ENCODE data around the gene MAP3K12. TPM values are rescaled to one million over a fixed set of nuclear protein-coding genes. Genes with fewer than 3 reads are reported as not detected.
"Not testable (repeated sequence)": the region's sequence is repeated elsewhere in the genome, so short reads cannot be mapped to it uniquely, and the experiment has no call there.

The MAP3K12 gene
- total RNA-seq, 1 donor from 2014 or later = 11.9 TPM

DNA sequence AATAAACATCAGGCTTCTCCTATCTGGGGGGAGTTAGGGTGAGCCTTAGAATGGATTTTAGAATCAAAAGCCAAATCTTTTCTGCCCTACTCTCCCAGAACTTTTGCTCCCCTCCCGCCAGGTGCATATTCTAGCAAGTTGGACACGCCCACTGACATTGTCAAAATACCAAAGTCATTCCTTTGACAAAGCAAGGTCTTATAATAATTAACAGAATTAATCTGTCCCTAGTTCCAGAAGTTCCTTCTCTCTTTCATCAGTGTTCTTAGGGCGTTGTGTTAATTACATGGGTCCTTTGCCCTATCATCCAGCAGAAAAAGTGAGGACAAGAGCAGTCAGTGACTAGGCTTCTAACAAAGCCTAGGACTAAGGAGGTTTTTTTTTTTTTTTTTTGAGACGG is 55.3 kb downstream of the MAP3K12 start:
- peaks cover 20% of the 10 kb centered on the region for H3K4me1 Mint-ChIP-seq (ENCODE audit: low read depth)
- peaks cover 11% of the 10 kb centered on the region for H3K36me3 Mint-ChIP-seq (ENCODE audit: insufficient read depth)
- H3K4me3 Mint-ChIP-seq (ENCODE audit: low read depth) = peak overlapping the region; percentile 57
- TF ChIP-seq, protein P1, sequence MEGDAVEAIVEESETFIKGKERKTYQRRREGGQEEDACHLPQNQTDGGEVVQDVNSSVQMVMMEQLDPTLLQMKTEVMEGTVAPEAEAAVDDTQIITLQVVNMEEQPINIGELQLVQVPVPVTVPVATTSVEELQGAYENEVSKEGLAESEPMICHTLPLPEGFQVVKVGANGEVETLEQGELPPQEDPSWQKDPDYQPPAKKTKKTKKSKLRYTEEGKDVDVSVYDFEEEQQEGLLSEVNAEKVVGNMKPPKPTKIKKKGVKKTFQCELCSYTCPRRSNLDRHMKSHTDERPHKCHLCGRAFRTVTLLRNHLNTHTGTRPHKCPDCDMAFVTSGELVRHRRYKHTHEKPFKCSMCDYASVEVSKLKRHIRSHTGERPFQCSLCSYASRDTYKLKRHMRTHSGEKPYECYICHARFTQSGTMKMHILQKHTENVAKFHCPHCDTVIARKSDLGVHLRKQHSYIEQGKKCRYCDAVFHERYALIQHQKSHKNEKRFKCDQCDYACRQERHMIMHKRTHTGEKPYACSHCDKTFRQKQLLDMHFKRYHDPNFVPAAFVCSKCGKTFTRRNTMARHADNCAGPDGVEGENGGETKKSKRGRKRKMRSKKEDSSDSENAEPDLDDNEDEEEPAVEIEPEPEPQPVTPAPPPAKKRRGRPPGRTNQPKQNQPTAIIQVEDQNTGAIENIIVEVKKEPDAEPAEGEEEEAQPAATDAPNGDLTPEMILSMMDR (IDR thresholded peaks at IDR 0.05; ENCODE audit: unreplicated experiment) = no peak
- H3K27ac Mint-ChIP-seq = peak overlapping the region; percentile 91
- DNase-seq (ENCODE audit: low spot score, unreplicated experiment) = no peak
- no peaks in the 10 kb centered on the region for H3K27me3 Mint-ChIP-seq
- H3K9me3 Mint-ChIP-seq (ENCODE audit: low read depth) = no peaks in the 10 kb centered on the region

- H3K9me3 Mint-ChIP-seq (ENCODE audit: low read depth) = no peaks in the 10 kb centered on the region
- DNase-seq (ENCODE audit: low spot score, unreplicated experiment) = peak; percentile 88
- peak within 1 kb of the TSS; percentile 88 for H3K4me3 Mint-ChIP-seq (ENCODE audit: low read depth)
- TF ChIP-seq, protein P1 (IDR thresholded peaks at IDR 0.05; ENCODE audit: unreplicated experiment) = no peak
- H3K27me3 Mint-ChIP-seq = no peaks in the 10 kb centered on the region
- peaks cover 23% of the 10 kb centered on the region for H3K4me1 Mint-ChIP-seq (ENCODE audit: low read depth)
- peak within 1 kb of the TSS; percentile 97 for H3K27ac Mint-ChIP-seq
- H3K36me3 Mint-ChIP-seq (ENCODE audit: insufficient read depth) = peaks cover 5% of the 10 kb centered on the region
Observed at GRCh38 chr12:53441040-53441833, 58.0 kb downstream of the MAP3K12 start, which contains the start of gene PRR13. PRR13 (plus strand) TSS chr12:53441734; CDS start chr12:53442715, 981 bp downstream.

DNA sequence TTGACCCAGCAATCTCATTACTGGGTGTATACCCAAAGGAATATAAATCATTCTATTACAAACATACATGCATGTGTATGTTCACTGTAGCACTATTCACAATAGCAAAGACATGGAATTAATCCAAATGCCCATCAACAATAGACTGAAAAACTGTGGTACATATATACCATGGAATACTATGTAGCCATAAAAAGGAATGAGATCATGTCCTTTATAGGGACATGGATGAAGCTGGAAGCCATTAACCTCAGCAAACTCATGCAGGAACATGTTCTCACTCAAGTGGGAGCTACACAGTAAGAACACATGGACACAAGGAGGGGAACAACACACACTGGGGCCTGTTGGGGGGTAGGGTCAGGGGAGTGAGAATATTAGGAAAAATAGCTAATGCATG is 59.7 kb downstream of the MAP3K12 start:
- not testable (repeated sequence) for H3K36me3 Mint-ChIP-seq (ENCODE audit: insufficient read depth); H3K27me3 Mint-ChIP-seq; H3K4me3 Mint-ChIP-seq (ENCODE audit: low read depth); H3K9me3 Mint-ChIP-seq (ENCODE audit: low read depth); DNase-seq (ENCODE audit: low spot score, unreplicated experiment)
- peaks cover 23% of the 10 kb centered on the region for H3K4me1 Mint-ChIP-seq (ENCODE audit: low read depth)
- H3K27ac Mint-ChIP-seq = peak overlapping the region; percentile 59

DNA sequence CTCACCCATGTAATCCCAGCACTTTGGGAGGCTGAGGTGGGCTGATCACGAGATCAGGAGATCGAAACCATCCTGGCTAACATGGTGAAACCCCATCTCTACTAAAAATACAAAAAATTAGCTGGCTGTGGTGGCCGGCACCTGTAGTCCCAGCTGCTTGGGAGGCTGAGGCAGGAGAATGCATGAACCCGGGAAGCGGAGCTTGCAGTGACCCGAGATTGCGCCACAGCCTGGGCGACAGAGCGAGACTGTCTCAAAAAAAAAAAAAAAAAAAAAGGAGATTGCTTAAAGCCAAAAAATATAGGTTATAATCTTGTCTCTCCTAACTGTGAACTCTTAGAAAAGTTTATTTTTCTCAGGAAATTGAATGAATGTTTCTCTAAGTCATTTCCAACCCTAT is 63.9 kb downstream of the MAP3K12 start:
- H3K4me1 Mint-ChIP-seq (ENCODE audit: low read depth); DNase-seq (ENCODE audit: low spot score, unreplicated experiment); H3K36me3 Mint-ChIP-seq (ENCODE audit: insufficient read depth); H3K4me3 Mint-ChIP-seq (ENCODE audit: low read depth); H3K9me3 Mint-ChIP-seq (ENCODE audit: low read depth); H3K27ac Mint-ChIP-seq; H3K27me3 Mint-ChIP-seq: not testable (repeated sequence)

DNA sequence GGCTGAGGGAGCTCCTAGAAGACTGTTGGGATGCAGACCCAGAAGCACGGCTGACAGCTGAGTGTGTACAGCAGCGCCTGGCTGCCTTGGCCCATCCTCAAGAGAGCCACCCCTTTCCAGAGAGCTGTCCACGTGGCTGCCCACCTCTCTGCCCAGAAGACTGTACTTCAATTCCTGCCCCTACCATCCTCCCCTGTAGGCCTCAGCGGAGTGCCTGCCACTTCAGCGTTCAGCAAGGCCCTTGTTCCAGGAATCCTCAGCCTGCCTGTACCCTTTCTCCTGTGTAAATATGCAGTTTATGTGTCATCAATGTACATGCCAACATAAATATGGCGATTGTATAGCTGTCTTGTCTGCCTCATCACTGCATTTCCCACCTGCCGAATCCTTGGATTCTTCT is 68.1 kb downstream of the MAP3K12 start:
- H3K9me3 Mint-ChIP-seq (ENCODE audit: low read depth) = no peaks in the 10 kb centered on the region
- no peak overlapping the region for H3K4me3 Mint-ChIP-seq (ENCODE audit: low read depth)
- H3K36me3 Mint-ChIP-seq (ENCODE audit: insufficient read depth) = peaks cover 8% of the 10 kb centered on the region
- H3K27me3 Mint-ChIP-seq = no peaks in the 10 kb centered on the region
- H3K27ac Mint-ChIP-seq = no peak overlapping the region
- peaks cover 19% of the 10 kb centered on the region for H3K4me1 Mint-ChIP-seq (ENCODE audit: low read depth)
- no peak for DNase-seq (ENCODE audit: low spot score, unreplicated experiment)
- TF ChIP-seq, protein P1 (IDR thresholded peaks at IDR 0.05; ENCODE audit: unreplicated experiment) = no peak

GRCh38 chr12:53430116-53430515 is 69.1 kb downstream of the MAP3K12 start:
- no peak overlapping the region for H3K4me3 Mint-ChIP-seq (ENCODE audit: low read depth)
- H3K36me3 Mint-ChIP-seq (ENCODE audit: insufficient read depth) = peaks cover 8% of the 10 kb centered on the region
- H3K9me3 Mint-ChIP-seq (ENCODE audit: low read depth) = no peaks in the 10 kb centered on the region
- H3K4me1 Mint-ChIP-seq (ENCODE audit: low read depth) = peaks cover 30% of the 10 kb centered on the region
- TF ChIP-seq, protein P1 (IDR thresholded peaks at IDR 0.05; ENCODE audit: unreplicated experiment) = no peak
- DNase-seq (ENCODE audit: low spot score, unreplicated experiment) = no peak
- no peaks in the 10 kb centered on the region for H3K27me3 Mint-ChIP-seq
- no peak overlapping the region for H3K27ac Mint-ChIP-seq

Other genes starting within 250 kb of the MAP3K12 start
- 24.3 and 27.1 TPM in 2 replicates for gene ESPL1, start 231.2 kb downstream of the MAP3K12 start, total RNA-seq
- 377 and 379 TPM in 2 replicates for gene PFDN5, start 203.9 kb downstream of the MAP3K12 start, total RNA-seq
- gene MYG1, start 199.8 kb downstream of the MAP3K12 start, total RNA-seq = 58.9 and 60.7 TPM in 2 replicates
- 72.1 and 75.0 TPM in 2 replicates for gene AAAS, start 177.8 kb downstream of the MAP3K12 start, total RNA-seq
- 0.10 TPM in 1 of 2 replicates, not detected in the other for gene SP7, start 163.1 kb downstream of the MAP3K12 start, total RNA-seq
- gene SP1, start 119.3 kb downstream of the MAP3K12 start, total RNA-seq = 90.5 and 92.6 TPM in 2 replicates
- 35.1 and 35.7 TPM in 2 replicates for gene AMHR2, start 75.6 kb downstream of the MAP3K12 start, total RNA-seq
- 101 and 106 TPM in 2 replicates for gene PRR13, start 57.7 kb downstream of the MAP3K12 start, total RNA-seq
- gene PCBP2, start 47.4 kb downstream of the MAP3K12 start, total RNA-seq = 1,366 and 1,400 TPM in 2 replicates
- 60.2 and 61.5 TPM in 2 replicates for gene TARBP2, start 1.8 kb upstream of the MAP3K12 start, total RNA-seq
- gene NPFF, start 8.0 kb upstream of the MAP3K12 start, total RNA-seq = not detected in 2 replicates
- gene ATF7, start 126.9 kb upstream of the MAP3K12 start, total RNA-seq = 47.5 and 51.7 TPM in 2 replicates
- gene ATP5MC2, start 176.6 kb upstream of the MAP3K12 start, total RNA-seq = 316 and 327 TPM in 2 replicates
- gene CALCOCO1, start 228.0 kb upstream of the MAP3K12 start, total RNA-seq = 89.5 and 101 TPM in 2 replicates

Data from progenitor cell of endocrine pancreas (in vitro differentiated cells).